Measurements from ENCODE around the gene NDUFAF2.

- no peak for TF ChIP-seq CTCF (IDR thresholded peaks at IDR 0.05)
- no peak for TF ChIP-seq POLR2A (IDR thresholded peaks at IDR 0.05)
These were observed 155.4 kb downstream of the NDUFAF2 start for GRCh38 chr5:61100437-61100836.
